Lower leg skin (tissue), 4 donors: Measurements from ENCODE around the gene ARL10. TPM values are rescaled to one million over a fixed set of nuclear protein-coding genes. Genes with fewer than 3 reads are reported as not detected.

ENCODE experiments used
- DNase-seq, 2 donors: peaks; one replicate each; pipeline ENCODE4 v3.0.0-alpha.2; 2019; ENCODE audit warnings: low spot score in 2 of 2
- H3K4me3 ChIP-seq: fragments of 200-600 bp; sonication (generic); 2 replicates; pipeline ENCODE4 v1.5.1; 2017; ENCODE audit warnings: mild to moderate bottlenecking, low read depth; ENCODE audit not compliant: poor library complexity, severe bottlenecking
- POLR2A ChIP-seq, 2 donors: fragments of 450-650 bp; IDR thresholded peaks; one replicate each; pipeline ENCODE4 v1.6.1; 2016 to 2017; ENCODE audit warnings: antibody characterized with exemption in 2 of 2, mild to moderate bottlenecking in 1 of 2, moderate library complexity in 1 of 2
- WGBS, 2 donors: methylation state at CpG; one replicate each; pipeline ENCODE4 v1.1.5; 2018; 5-methylcytosine and 5-hydroxymethylcytosine counted together
- intact Hi-C: fragments of 100-400 bp; cut with DNase I; formaldehyde crosslinking; loops from one replicate; pipeline ENCODE4 v1.15.0; 2023; ENCODE audit warnings: low total_unique reads
- total RNA-seq, 4 donors: library from RNA; depleted of rRNA; stranded (reverse); fragments of >200 nt; gene quantifications; one replicate each; pipeline ENCODE4 v1.1.0, GENCODE V29; 2016
- TF ChIP-seq, protein P1 (sequence below), 3 donors: fragments of 450-650 bp; IDR thresholded peaks; one replicate each; pipeline ENCODE4 v1.5.1; 2016; ENCODE audit warnings: antibody characterized with exemption in 3 of 3, mild to moderate bottlenecking in 3 of 3, moderate library complexity in 2 of 3

Gene ARL10
- total RNA-seq, 4 donors from 2014 or later = 6.1 to 13.5 (median 8.8) TPM

DNA sequence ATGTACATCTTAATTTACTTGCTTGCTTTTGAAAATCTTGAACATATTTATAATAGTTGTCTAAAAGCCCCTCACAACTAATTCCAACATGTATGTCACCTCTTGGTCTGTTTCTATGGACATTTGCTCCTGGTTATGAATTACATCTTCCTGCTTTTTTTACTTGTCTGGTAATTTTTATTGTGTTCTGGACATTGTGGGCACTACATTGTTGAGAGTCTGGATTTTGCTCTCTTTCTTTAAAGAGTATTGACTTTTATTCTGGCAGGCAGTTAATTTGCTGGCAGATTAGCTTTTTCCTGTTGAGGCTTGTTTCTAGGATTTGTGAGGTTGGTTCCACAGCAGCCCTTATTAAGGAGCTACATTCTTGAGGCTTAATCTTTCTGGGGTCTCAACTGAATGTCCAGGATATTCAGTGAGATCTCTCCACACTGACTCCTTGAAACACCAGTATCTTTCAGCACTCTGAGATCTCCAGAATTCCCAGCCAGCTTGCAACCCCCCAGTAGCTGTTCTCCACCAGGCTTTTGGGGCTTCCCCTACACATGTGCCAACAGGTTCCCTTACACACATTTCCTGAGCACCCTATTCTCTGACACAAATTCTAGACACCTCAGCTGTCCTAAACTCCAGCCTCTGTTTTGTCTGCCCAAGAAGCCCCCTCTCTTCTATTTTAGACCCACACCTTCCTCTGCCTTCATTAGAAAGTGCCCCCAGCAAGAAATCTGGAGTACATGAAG, 31.1 kb upstream of the ARL10 start:
- TF ChIP-seq, protein P1, sequence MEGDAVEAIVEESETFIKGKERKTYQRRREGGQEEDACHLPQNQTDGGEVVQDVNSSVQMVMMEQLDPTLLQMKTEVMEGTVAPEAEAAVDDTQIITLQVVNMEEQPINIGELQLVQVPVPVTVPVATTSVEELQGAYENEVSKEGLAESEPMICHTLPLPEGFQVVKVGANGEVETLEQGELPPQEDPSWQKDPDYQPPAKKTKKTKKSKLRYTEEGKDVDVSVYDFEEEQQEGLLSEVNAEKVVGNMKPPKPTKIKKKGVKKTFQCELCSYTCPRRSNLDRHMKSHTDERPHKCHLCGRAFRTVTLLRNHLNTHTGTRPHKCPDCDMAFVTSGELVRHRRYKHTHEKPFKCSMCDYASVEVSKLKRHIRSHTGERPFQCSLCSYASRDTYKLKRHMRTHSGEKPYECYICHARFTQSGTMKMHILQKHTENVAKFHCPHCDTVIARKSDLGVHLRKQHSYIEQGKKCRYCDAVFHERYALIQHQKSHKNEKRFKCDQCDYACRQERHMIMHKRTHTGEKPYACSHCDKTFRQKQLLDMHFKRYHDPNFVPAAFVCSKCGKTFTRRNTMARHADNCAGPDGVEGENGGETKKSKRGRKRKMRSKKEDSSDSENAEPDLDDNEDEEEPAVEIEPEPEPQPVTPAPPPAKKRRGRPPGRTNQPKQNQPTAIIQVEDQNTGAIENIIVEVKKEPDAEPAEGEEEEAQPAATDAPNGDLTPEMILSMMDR (IDR thresholded peaks at IDR 0.05) = no peak
- TF ChIP-seq POLR2A (IDR thresholded peaks at IDR 0.05) = no peak
- no peak for DNase-seq
- intact Hi-C loops = no loop called here
- H3K4me3 ChIP-seq = no peak overlapping the region

DNA sequence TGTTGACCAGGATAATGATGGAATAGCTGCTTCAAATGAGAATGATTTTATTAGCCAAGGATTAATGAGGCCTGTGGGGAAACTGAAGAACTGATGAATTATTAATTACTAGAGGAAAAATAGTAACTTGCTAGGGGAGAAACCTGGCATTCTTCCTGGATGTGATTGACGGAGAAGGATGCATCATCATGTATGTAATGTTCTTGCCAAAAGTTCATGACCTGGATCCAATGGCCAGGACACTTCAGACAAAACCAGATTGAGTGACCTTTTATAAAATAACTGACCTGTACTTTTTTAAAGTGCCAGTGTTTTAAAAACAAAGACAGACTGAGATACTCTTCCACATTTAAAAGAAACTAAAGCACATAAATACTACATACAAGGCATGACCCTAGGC, 27.4 kb upstream of the ARL10 start:
- intact Hi-C loops = no loop called here
- no peak for DNase-seq
- 48 to 57% methylated on average over 1 of the region's 1 CpG for WGBS, 2 donors
- H3K4me3 ChIP-seq = no peak overlapping the region
- TF ChIP-seq, protein P1 (IDR thresholded peaks at IDR 0.05) = no peak

DNA sequence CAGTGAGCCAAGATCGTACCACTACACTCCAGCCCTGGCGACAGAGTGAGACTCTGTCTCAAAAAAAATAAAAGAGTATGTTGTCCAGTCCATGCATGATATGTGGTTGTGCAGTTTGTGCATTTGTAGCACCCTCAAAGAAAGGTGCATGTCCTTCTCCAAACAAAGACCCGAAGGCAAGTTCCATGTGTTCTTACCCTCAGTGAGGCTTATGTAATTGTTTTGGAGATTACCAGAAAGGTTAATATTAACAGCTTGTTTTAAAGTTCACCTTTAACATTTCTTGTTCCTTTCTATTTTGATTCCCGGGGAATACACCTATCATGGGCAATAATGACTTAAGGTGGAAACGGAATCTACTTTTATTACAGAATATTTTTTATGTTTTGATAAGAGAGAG, 26.0 kb upstream of the ARL10 start:
- no peak overlapping the region for H3K4me3 ChIP-seq
- TF ChIP-seq, protein P1 (IDR thresholded peaks at IDR 0.05) = no peak
- no peak for TF ChIP-seq POLR2A (IDR thresholded peaks at IDR 0.05)
- intact Hi-C loops = no loop called here
- 94% methylated on average over 5 of the region's 5 CpGs for WGBS, 2 donors
- DNase-seq = no peak

DNA sequence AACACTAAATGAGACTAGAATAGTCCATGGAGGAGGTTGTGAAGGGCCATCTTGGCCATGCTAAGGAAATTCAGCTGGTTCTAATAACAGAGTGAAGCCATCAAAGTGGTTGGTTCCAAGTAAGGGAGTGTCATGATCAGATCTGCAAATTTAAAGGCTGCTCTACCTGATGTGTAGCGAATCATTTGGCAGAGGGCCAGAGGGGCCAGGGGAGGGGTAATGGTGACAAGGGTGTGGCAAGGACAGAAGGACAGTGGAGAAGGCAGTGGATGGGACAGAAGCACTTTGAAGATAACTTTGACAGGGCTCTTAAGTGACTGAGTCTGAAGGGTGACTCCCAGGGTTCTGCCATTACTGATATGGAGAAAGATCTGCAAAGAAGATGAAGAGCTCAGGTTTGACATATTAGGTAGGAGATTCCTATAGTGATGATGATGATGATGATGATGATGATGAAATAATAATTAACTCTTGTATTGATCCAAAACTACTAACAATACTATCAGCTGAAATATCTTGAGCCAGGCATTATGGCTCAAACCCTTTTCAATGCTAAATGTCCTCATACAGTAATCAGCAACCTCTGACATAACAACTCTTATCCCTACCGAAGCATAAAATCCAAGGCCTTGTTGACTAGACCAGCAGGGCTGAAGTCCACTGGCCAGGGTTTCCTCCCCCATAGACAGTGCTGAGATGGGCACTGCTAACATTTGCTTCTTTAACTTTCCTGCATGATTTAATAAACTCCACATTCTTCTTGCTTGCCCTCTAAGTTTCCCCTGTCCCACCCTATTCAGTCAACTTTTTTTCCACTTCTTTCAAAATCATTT, 23.7 kb upstream of the ARL10 start:
- DNase-seq = no peak
- whole genome bisulfite sequencing, 2 donors = 57 to 90% methylated on average over 2 of the region's 2 CpGs
- intact Hi-C loops = no loop called here
- no peak for TF ChIP-seq POLR2A (IDR thresholded peaks at IDR 0.05)
- TF ChIP-seq, protein P1 (IDR thresholded peaks at IDR 0.05) = no peak
- H3K4me3 ChIP-seq = no peak overlapping the region

DNA sequence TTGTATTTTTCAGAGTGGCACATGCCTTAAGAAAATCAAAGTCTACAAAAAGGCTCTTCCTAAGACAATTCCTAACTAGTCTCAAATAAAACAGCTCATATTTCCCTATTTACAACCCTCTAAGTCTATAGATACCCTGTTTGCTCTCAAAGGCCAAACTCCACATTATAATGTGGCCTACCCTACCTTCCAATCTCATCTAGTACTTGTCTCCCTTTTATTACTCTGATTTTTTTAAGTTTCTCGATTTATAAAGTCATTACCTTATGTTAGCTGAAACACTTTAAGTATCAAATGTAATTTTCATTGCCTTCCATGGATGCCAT, 23.2 kb upstream of the ARL10 start:
- no peak for DNase-seq
- intact Hi-C loops = no loop called here
- no peak for TF ChIP-seq POLR2A (IDR thresholded peaks at IDR 0.05)
- TF ChIP-seq, protein P1 (IDR thresholded peaks at IDR 0.05) = no peak
- H3K4me3 ChIP-seq = no peak overlapping the region
- WGBS, 2 donors = 94 to 97% methylated on average over 1 of the region's 1 CpG
